Esophagus squamous epithelium (tissue), 5 donors: ENCODE measurements around the gene CMTR2. TPM values are rescaled to one million over a fixed set of nuclear protein-coding genes. Genes with fewer than 3 reads are reported as not detected.

Experiments
- DNase-seq: peaks from one replicate; lab custom pipeline; 2025; lab: John Stamatoyannopoulos, UW
- H3K27ac ChIP-seq, 4 donors: fragments of 200-600 bp; sonication (generic); one replicate each; pipeline ENCODE4 v1.5.1; 2016 to 2019; ENCODE audit warnings: mild to moderate bottlenecking in 1 of 4
- H3K27me3 ChIP-seq, 4 donors: fragments of 200-600 bp; sonication (generic); 1 replicate in 3 of 4; 2 replicates in 1 of 4; pipeline versions ENCODE4 v1.5.1 to v1.6.0; 2017 to 2021; ENCODE audit warnings: antibody characterized with exemption in 1 of 4
- H3K36me3 ChIP-seq, 3 donors: fragments of 200-600 bp; sonication (generic); one replicate each; pipeline ENCODE4 v1.5.1; 2016 to 2019
- H3K4me1 ChIP-seq, 3 donors: fragments of 200-600 bp; sonication (generic); one replicate each; pipeline ENCODE4 v1.5.1; 2017 to 2019
- H3K4me3 ChIP-seq, 4 donors: fragments of 200-600 bp; sonication (generic); 1 replicate in 3 of 4; 2 replicates in 1 of 4; pipeline ENCODE4 v1.5.1; 2016 to 2019; ENCODE audit warnings: mild to moderate bottlenecking in 2 of 4, moderate library complexity in 1 of 4
- H3K9me3 ChIP-seq, 3 donors: fragments of 200-600 bp; sonication (generic); one replicate each; pipeline ENCODE4 v1.5.1; 2016 to 2019
- CTCF ChIP-seq, 6 experiments: fragments of 450-650 bp in 4 of 6; fragments of 200-600 bp in 2 of 6; sonication (generic) in 2 of 6; IDR thresholded peaks; one replicate each; pipeline ENCODE4 v1.5.1; 2016 to 2019; ENCODE audit warnings: antibody characterized with exemption in 6 of 6, mild to moderate bottlenecking in 4 of 6, moderate library complexity in 4 of 6
- POLR2A ChIP-seq, 4 donors: fragments of 450-650 bp; IDR thresholded peaks; one replicate each; pipeline ENCODE4 v1.6.1; 2017; ENCODE audit warnings: antibody characterized with exemption in 4 of 4, mild to moderate bottlenecking in 4 of 4, moderate library complexity in 3 of 4
- WGBS, 2 donors: methylation state at CpG; one replicate each; pipeline ENCODE4 v1.1.5; 2018; 5-methylcytosine and 5-hydroxymethylcytosine counted together
- intact Hi-C: fragments of 100-400 bp; cut with DNase I; formaldehyde crosslinking; loops from one replicate; pipeline ENCODE4 v1.15.0; 2022
- total RNA-seq, 4 donors: library from RNA; depleted of rRNA; stranded (reverse); fragments of >200 nt; gene quantifications; one replicate each; pipeline ENCODE4 v1.1.0, GENCODE V29; 2016
- donor health status: DM: yes; HTN: yes; CAD: no.

Gene CMTR2
- total RNA-seq, 4 donors from 2014 or later: 18.1 to 39.4 (median 29.3) TPM

DNA sequence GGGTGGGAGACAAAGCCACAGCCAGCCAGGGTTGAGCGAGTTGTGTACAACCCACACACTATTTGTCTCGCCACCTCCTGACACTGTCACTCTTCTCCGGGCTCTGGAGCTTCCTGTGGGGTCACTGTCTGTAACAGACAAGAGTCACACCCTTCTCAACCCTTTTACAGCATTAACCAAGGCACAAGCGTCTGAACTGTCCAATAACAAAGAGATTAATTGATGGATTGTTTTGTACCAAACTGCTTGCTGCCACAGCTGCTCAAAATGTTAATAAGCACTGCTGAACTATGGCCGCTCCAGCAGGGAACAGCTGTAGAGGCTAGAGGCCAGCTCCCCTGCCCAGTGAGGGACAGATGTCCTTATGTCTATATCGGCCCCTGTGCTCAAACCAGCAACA lies 33.5 kb downstream of the CMTR2 start:
- no peaks in the 10 kb centered on the region for H3K9me3 ChIP-seq
- H3K27me3 ChIP-seq: no peaks in the 10 kb centered on the region
- H3K4me3 ChIP-seq: no peak overlapping the region
- no peak for DNase-seq
- H3K27ac ChIP-seq: no peak overlapping the region
- intact Hi-C loops: no loop called here
- WGBS, 2 donors: 35 to 46% methylated on average over 6 of the region's 6 CpGs
- no peaks in the 10 kb centered on the region for H3K36me3 ChIP-seq
- TF ChIP-seq CTCF (IDR thresholded peaks at IDR 0.05) (no peak), POLR2A (IDR thresholded peaks at IDR 0.05) (no peak)
- H3K4me1 ChIP-seq: peaks cover 0 to 8% (median 0%) of the 10 kb centered on the region in 3 donors

DNA sequence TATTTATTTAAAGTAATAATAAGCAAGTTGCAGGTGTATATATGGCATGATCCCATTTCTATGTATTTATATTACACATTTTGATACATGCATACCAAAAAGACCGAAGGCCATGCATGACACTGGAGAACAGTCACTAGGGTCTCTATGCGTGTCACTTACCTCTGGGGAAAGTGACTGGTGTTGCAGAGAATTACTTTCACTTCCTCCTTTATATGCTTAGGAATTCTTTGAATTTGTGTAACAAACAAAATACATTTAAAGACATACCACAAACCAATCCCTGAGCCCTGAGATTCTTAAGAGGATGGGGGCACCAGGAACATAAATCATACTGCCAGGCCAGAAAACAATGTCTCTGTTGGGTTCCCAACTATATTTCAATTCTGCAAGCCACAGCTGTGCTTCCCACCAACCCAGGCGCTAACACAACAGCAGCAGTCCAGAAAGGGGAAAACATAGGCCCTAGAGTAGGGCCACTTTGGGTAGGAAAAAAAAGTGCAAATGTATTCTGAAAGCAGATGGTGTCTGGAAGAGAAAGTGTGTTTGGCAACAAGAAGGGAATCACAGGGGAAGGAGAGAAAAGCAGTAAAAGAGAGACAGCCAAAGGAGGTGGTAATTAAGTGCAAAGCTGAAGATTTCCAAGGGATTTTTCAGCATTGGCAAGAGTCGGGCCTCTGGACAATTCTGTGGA lies 34.2 kb downstream of the CMTR2 start:
- no peaks in the 10 kb centered on the region for H3K9me3 ChIP-seq
- no peak overlapping the region for H3K4me3 ChIP-seq
- H3K27ac ChIP-seq: no peak overlapping the region
- intact Hi-C loops: no loop called here
- H3K4me1 ChIP-seq: peaks cover 0 to 15% (median 0%) of the 10 kb centered on the region in 3 donors
- TF ChIP-seq POLR2A (IDR thresholded peaks at IDR 0.05) (no peak), CTCF (IDR thresholded peaks at IDR 0.05) (no peak)
- WGBS, 2 donors: 55 to 81% methylated on average over 4 of the region's 4 CpGs
- no peaks in the 10 kb centered on the region for H3K36me3 ChIP-seq
- no peaks in the 10 kb centered on the region for H3K27me3 ChIP-seq
- no peak for DNase-seq

DNA sequence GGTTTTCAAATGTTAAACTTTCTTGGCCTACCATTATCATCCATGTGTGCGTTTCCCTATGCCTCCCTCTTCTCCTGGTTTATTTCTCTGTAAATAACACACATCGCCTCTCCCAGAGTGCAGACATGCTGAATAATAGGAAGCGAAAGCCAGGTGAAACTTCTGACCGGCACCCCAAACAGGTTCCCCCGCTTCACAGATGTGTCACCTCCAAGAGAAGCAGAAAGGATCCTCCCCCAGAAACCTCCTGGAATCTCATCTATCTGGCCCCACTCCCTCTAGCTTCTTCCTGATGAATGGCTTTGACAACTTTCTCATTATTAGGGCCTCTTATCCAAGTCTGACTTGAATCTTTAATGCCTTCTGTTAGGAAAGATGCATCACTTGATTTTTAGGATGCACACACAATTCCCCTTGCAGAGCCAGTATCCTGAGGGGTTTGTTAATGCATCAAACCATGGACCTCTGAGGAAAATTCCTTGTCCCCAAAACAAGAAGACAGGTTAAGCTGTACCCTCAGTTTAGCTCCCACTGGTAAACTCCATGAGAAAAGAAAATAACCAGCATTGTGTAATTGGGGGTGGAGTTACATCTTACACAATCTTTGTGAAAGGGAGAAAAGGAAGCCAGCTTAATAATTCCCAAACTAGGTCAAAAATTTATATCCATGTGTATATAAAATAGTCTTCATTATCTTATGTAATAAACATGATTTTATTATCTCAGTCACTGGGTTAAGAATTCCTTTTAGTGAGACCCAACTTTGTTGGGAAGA lies 38.6 kb downstream of the CMTR2 start:
- WGBS, 2 donors: 61 to 76% methylated on average over 5 of the region's 5 CpGs
- no peak for TF ChIP-seq POLR2A (IDR thresholded peaks at IDR 0.05)
- peak in 1 of 6 experiments; percentile 31 for TF ChIP-seq CTCF (IDR thresholded peaks at IDR 0.05)
- H3K27me3 ChIP-seq: no peaks in the 10 kb centered on the region
- H3K4me3 ChIP-seq: no peak overlapping the region
- intact Hi-C loops: no loop called here
- H3K36me3 ChIP-seq: no peaks in the 10 kb centered on the region
- no peak for DNase-seq
- no peaks in the 10 kb centered on the region for H3K9me3 ChIP-seq
- H3K27ac ChIP-seq: peak overlapping the region; percentile 39 to 73 (median 53)
- H3K4me1 ChIP-seq: peaks cover 0 to 23% (median 0%) of the 10 kb centered on the region in 3 donors

DNA sequence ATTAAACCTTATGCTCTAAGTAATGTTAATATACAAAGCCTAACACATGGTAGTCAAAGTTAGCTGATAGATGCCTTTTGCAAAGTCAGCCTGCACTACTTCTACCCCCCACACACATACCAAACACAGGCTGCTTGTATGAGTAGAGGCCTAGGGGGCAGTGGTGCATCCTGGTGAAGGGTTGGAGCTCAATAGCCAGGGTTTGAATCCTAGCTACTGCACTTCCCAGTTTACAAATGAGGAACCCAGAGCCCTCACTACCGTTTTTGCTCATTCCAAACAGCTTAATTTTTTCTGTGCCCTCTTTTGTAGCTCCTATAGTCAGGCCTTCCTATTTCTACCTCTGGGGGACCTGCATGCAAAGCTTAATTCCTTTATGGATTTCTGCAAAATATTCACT lies 39.8 kb downstream of the CMTR2 start:
- Histone ChIP-seq H3K36me3 (no peaks in the 10 kb centered on the region), H3K27ac (peak overlapping the region in 1 of 4 donors; percentile 73), H3K4me1 (peaks cover 0 to 23% (median 0%) of the 10 kb centered on the region in 3 donors), H3K9me3 (no peaks in the 10 kb centered on the region), H3K27me3 (no peaks in the 10 kb centered on the region), H3K4me3 (no peak overlapping the region)
- no peak for DNase-seq
- intact Hi-C loops: no loop called here
- 17 to 31% methylated on average over 1 of the region's 1 CpG for WGBS, 2 donors
- TF ChIP-seq CTCF (IDR thresholded peaks at IDR 0.05): no peak
- no peak for TF ChIP-seq POLR2A (IDR thresholded peaks at IDR 0.05)

DNA sequence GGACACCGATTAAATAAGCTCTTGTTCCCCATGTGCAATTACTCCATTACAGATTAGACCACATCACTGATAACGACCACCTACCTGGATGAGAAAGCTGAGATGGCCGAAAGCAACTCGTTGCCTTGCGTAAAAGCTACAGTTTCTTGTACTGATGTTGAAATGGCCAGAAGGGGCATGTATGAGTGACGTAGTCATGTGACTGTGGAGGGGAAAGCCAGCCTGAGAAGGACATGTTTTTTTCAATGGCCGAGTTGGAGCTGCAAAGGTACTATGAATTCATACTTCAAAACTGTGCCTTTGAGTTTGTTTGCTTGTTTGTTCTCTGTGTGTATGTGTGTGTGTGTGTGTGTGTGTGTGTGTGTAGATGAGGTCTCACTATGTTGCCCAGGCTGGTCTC lies 41.7 kb downstream of the CMTR2 start:
- Histone ChIP-seq H3K27ac (no peak overlapping the region), H3K9me3 (no peaks in the 10 kb centered on the region), H3K4me1 (peaks cover 0 to 23% (median 0%) of the 10 kb centered on the region in 3 donors), H3K4me3 (no peak overlapping the region), H3K27me3 (no peaks in the 10 kb centered on the region), H3K36me3 (no peaks in the 10 kb centered on the region)
- 83% methylated on average over 7 of the region's 7 CpGs for WGBS, 2 donors
- no peak for DNase-seq
- intact Hi-C loops: no loop called here
- TF ChIP-seq POLR2A (IDR thresholded peaks at IDR 0.05) (no peak), CTCF (IDR thresholded peaks at IDR 0.05) (no peak)
